HG03135 (cell line): ENCODE data around the gene RASA3.
"Not testable (repeated sequence)": the region's sequence is repeated elsewhere in the genome, so short reads cannot be mapped to it uniquely, and the experiment has no call there.

ENCODE experiments used
- ATAC-seq: cut with Tn5 transposase; IDR thresholded peaks from one replicate; pipeline ENCODE4 v1.9.1; 2021; ENCODE audit warnings: mild to moderate bottlenecking, moderate library complexity; ENCODE audit not compliant: unreplicated experiment

The RASA3 gene

DNA sequence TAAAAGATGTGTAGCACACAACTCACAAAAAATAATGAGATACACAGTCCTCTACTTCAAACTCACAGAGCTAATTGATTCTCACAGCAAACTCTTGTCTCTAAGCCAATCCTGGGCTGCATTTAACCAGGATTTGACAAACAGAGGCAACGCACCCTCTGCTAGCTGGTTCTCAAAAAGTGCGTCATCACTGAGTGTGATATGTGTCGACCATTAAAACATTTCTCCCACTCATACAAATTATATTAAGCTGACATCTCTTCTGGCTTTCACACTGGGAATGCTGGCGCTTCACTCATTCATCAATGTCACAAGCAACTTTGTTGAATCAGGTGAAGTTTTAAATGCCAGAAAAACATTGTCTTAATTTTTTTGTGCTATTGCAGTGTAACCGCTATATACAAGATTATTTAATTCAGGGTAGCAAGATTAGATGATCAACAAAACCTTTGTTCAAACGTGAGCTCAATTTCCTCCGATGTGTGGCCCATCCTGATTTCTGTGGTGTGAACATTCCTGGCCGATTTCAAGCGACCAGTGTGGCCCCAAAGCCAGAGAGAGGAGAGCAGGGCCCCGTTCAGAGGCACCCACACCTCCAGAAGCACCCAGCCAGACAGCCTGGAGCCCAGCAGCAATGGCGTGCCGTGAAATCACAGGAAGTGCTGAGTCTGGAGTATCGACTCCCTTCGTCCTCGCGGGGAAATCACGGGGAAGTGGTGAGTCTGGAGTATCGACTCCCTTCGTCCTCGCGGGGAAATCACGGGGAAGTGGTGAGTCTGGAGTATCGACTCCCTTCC lies 49.4 kb downstream of the RASA3 start:
- no peak for ATAC-seq

- ATAC-seq = no peak
Measured at GRCh38 chr13:114081761-114082681, 50.4 kb downstream of the RASA3 start.

DNA sequence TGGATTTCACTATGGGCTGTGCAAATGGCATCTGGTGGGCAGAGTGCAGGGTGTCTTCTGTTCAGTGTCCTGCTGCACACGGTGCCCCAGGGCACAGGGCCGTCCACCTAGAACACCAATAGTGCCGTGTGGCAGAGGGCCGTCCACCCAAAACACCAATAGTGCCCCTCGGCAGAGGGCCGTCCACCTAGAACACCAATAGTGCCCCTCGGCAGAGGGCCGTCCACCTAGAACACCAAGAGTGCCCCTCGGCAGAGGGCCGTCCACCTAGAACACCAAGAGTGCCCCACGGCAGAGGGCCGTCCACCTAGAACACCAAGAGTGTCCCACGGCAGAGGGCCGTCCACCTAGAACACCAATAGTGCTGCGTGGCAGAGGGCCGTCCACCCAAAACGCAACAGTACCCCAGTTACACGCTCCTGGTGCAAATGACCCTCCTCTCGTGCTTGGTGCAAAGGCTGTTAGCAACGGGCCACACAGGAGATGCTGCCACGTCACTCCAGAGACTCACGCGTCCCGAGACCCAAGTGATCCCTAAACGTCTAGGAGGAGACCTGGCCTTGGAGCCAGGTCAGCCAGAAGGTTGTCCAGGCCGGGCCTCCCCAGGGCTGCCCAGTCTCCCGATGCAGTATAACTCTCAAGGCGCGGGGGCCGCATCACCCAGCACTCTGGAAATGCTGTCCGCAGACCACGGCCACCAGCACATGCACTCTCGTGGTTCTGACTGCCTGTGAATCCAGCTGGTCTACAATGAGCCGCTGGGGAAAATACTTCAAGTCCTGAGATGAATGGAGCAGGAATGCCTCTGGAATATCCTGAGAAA lies 51.5 kb downstream of the RASA3 start:
- ATAC-seq = no peak

GRCh38 chr13:114079601-114080536 lies 52.6 kb downstream of the RASA3 start:
- no peak for ATAC-seq

- no peak for ATAC-seq
Measured at GRCh38 chr13:114078461-114079451, 53.7 kb downstream of the RASA3 start.

DNA sequence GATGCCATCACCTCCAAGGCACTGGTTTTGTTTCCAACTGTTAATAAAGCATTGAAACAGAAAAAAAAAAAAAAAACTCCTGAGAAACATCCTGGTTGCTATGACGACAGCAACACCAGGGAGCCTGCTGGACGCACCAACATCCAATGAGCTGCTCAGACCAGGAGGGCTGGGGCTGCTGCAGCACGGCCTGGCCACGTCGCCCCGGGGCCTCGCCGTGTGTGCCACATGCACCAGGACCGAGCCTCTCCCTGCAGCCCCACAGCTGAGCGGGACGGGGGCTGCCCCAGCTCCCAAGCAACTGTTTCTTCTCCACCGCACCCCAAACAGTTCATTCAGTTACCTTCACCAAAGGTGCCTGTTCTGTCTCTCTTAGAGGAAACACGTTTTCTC lies 54.5 kb downstream of the RASA3 start:
- ATAC-seq = no peak

- no peak for ATAC-seq
Measured at GRCh38 chr13:114077099-114077932, 55.1 kb downstream of the RASA3 start.

- ATAC-seq = no peak
Measured at GRCh38 chr13:114076329-114077090, 55.9 kb downstream of the RASA3 start.

- not testable (repeated sequence) for ATAC-seq
Measured at GRCh38 chr13:114075811-114076210, 56.6 kb downstream of the RASA3 start.

- ATAC-seq = no peak
Measured at GRCh38 chr13:114074671-114075315, 57.6 kb downstream of the RASA3 start.

- no peak for ATAC-seq
Measured at GRCh38 chr13:114073881-114074612, 58.4 kb downstream of the RASA3 start.

- ATAC-seq = no peak
Measured at GRCh38 chr13:114072421-114072820, 60.0 kb downstream of the RASA3 start.

- no peak for ATAC-seq
Measured at GRCh38 chr13:114071991-114072390, 60.4 kb downstream of the RASA3 start.

DNA sequence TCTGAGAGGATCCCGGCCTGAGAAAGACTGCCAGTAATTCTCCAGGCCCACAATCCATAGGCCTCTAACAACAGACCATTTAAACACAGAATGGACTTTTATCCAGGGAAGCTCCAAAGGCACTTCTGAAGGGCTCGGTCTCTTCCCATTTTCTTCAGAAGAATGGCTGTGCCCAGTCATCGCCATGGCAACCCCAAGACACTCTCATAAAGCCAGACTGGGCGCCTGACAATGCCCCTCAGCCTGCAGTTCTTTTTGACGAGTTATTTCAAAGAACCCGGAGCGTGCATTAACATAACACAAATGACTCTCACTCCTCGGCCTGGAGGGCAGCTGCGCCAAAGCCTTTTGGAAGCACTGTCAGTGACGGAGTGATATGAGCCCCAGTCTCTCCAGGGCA lies 61.0 kb downstream of the RASA3 start:
- no peak for ATAC-seq

- no peak for ATAC-seq
Measured at GRCh38 chr13:114070098-114070799, 62.2 kb downstream of the RASA3 start.
